DLD1 (cell line): ENCODE measurements around the gene PPFIBP1.
"Not testable (repeated sequence)": the region's sequence is repeated elsewhere in the genome, so short reads cannot be mapped to it uniquely, and the experiment has no call there.

Experiments used
- in situ Hi-C: cut with HindIII; loops from 2 replicates; pipeline ENCODE4 v1.10.0; 2017; ENCODE audit warnings: low sequenced_read_pairs

Gene PPFIBP1

GRCh38 chr12:27696293-27696652, 172.3 kb downstream of the PPFIBP1 start, which contains the start of gene REP15:
REP15 (plus strand) TSS chr12:27696447; CDS start chr12:27696563, 116 bp downstream.
- in situ Hi-C loops = no loop called here

GRCh38 chr12:27696864-27697564, 173.0 kb downstream of the PPFIBP1 start:
- in situ Hi-C loops = no loop called here

DNA sequence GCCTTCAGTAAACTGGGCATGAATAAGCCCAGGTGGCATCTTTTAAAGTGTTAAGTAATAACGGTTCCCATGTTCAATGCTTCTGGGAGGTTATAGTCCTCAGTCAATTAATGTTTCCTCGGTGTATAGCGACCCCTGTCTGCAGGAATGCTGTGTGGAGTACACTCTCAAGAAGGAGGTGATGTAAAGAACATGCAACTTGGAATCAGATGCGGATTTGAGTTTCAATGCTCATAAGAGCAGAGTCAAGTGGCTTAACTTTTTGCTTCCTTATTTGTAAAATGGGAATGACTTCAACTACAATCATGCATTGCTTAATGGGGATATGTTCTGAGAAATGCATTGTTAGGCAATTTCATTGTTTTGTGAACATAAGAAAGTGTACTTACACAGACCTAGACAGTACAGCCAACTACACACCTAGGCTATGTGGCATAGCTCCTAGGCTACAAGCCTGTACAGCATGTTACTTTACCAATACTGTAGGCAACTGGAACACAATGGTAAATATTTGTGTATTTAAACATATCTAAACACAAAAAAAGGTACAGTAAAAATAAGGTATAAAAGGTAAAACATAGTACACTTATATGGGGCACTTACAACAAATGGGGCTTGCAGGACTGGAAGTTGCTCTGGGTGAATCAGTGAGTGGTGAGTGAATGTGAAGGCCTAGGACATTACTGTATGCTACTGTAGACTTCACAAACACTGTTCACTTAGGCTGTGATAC, 179.9 kb downstream of the PPFIBP1 start:
- in situ Hi-C loops = no loop called here

DNA sequence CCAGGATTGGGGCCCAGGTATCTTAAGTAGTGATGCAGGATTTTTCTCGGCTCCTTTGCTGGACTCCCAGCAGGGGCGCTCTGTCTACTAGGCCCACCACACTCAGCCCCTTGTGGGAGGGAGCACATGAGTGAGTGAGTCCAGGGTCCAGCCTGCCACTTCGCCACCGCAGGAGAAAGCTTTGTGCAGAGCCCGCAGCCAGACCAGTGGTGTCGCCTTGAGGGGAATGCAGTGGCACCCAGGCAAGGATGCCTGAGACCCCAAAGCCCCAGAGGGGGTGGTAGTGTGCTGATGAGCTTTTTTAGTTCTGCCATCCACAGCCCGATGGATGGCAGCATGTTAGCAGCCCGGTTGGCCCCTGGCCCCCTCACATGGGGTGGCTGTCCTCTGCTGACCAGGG, 181.3 kb downstream of the PPFIBP1 start:
- in situ Hi-C loops = no loop called here

DNA sequence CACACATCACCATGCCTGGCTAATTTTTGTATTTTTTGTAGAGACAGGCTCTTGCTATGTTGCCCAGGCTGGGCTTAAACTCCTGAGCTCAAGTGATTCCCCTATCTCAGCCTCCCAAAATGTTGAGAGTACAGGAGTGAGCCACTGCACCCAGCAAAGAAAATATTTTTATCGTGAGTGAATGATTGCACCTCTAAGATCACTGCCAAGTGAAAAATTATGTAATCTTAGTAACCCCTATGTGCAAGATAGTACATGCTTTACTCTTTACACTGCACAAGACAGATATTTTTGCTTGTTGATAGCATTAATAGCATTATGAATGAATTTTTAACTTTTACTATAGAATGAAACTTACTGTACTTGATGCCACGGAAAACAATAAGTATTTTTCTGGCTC, 183.2 kb downstream of the PPFIBP1 start:
- in situ Hi-C loops = no loop called here

GRCh38 chr12:27709212-27709931, 185.4 kb downstream of the PPFIBP1 start:
- in situ Hi-C loops = no loop called here

DNA sequence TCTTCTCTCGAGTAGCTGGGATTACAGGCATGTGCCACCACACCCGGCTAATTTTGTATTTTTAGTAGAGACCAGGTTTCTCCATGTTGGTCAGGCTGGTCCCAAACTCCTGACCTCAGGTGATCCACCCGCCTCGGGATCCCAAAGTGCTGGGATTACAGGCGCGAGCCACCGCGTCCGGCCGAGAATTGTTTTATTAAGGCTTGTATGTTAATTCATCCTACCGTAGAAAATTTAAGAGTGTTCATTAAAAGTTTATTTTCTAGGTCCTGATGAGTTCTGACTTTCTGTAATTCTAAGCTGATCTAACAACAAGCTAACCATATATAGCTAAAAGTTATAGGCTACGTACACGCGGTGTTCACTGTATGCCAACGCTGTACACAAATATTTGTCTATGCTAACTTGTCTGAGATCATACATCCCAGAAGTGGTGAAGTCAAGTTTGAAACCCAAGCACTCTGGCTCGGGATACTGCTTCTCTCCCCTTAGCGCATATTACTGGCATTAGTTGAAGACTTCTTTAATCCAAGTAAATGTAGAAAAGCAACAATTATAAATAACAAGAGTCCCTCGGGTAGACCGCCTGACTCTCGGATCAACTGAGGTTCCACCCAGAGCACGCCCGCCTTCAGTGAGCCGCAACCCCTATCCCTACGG, 186.1 kb downstream of the PPFIBP1 start:
- in situ Hi-C loops = no loop called here

DNA sequence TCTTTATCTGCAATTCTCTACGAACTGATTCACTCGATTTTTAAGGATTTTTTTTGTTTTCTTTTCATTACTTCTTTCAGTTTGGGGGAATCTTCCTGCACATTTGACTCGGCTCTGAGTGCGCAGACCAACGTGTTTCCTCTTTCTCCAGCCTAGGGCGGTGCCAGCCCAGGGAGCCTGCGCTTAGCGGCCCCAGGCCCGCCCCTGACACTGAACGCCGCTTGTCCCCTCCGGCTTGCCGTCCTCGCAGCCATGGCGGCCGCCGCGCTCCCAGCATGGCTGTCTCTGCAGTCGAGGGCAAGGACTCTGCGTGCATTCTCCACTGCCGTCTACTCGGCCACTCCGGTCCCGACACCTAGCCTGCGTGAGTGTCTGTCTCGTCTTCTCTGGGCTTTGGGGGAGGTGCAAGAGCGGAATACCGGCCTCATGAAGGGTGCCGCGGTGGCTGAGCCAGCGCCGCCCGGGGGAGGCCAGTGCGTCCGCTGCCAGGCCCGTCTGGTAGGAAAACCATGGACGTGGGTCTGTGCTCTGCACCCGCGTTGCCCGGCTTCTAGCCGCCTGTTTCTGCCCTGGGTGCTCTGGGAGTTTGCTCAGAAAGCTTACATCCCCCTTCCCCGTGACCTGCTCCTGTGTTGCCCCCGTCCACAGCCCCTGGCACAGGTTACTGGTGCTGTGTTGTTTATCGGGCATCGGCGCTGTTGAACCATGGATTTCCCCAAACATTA, 186.7 kb downstream of the PPFIBP1 start, which contains the start of gene MRPS35:
Gene MRPS35 (plus strand): TSS at position 241 of the 725 bp plus-strand sequence. CDS start 12 bp downstream, at position 253.
- in situ Hi-C loops = no loop called here

DNA sequence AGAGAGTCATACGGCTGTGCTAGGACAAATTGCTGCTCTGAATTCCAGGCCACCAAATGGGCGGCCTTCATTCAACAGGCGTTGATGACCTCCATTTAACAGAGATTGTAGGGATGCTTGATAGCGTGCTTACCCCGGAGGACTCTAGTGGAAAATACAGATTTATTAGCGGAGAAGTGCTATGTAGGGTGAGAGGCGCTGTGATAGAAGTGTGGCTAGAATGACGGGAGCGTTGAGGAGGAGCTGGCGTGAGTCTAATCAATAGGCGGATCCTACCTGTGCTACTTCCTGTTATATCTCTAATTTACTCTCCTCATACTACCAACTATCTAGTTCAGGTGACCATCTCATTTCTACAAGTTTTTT, 187.3 kb downstream of the PPFIBP1 start:
- in situ Hi-C loops = no loop called here

- in situ Hi-C loops = no loop called here
Observed at GRCh38 chr12:27711967-27712366, 188.0 kb downstream of the PPFIBP1 start.

GRCh38 chr12:27723212-27723611, 199.2 kb downstream of the PPFIBP1 start:
- in situ Hi-C loops = no loop called here

GRCh38 chr12:27730097-27730588, 206.1 kb downstream of the PPFIBP1 start:
- in situ Hi-C loops = no loop called here

DNA sequence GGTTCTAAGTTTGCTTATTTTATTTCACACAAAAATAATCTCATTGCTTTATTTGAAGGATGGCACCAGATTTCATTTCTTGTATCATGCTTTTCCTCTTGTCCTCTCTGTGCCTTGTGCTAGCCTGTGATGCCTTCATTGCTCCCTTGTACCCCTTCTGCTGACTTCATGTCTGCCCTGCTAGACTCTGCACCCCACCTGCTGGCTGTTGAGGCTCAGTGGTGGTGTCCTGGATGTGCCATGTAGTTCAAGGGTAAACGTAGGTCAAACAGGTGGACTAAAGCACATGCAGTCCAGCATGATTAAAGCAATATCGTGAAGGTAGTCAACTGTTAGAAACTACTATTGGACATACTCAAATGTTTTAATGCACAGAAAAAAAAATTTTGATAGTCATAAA, 208.3 kb downstream of the PPFIBP1 start:
- in situ Hi-C loops = no loop called here

GRCh38 chr12:27733052-27733656, 209.1 kb downstream of the PPFIBP1 start:
- in situ Hi-C loops = no loop called here

DNA sequence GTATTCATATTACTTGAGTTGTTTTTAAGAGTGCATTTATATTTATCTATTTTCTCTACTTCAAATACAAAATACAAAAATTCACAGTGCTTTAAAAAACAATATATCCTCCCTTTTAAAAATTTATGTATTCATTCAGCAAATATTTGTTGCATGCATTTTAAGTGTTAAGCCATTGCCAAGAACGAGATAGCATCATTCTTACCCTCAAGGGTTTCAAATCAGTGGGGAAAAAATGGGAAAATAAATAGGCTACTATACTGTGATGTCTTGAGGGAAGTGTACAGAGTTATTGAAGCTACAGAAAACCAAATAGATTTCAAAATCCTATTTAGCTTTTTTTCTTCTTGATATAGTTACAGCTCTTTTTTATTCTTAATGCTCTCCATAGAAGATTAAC, 209.8 kb downstream of the PPFIBP1 start:
- in situ Hi-C loops = no loop called here

DNA sequence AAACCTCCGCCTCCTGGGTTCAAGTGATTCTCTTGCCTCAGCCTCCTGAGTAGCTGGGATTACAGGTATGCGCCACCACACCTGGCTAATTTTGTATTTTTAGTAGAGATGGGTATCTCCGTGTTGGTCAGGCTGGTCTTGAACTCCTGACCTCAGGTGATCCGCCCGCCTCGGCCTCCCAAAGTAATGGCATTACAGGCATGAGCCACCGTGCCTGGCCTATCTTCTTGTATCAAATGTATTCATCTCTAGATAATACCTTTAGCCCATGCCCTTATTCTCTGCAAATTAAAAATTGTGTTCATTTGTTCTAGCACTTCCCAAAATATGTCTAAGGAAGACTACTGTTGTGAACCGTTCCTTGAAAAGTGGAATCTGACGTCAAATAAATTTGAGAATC, 210.3 kb downstream of the PPFIBP1 start:
- in situ Hi-C loops = not testable (repeated sequence)

- in situ Hi-C loops = no loop called here
Observed at GRCh38 chr12:27743601-27744000, 219.6 kb downstream of the PPFIBP1 start.
